Gastroesophageal sphincter (tissue), 4 donors: ENCODE results near the gene EXOC2. TPM values are rescaled to one million over a fixed set of nuclear protein-coding genes. Genes with fewer than 3 reads are reported as not detected.
A peak's percentile ranks its signal among the peaks of the same experiment; 100 is the strongest.

Experiments
- ATAC-seq: fragments of 150-250 bp; one replicate; pipeline ENCODE4 v1.9.1; 2016; ENCODE audit warnings: mild to moderate bottlenecking, moderate library complexity
- H3K27ac ChIP-seq, 4 donors: fragments of 200-600 bp; sonication (generic) in 3 of 4; 1 replicate in 3 of 4; 2 replicates in 1 of 4; pipeline ENCODE4 v1.5.1; 2016 to 2019
- H3K27me3 ChIP-seq: fragments of 200-600 bp; sonication (generic); one replicate; pipeline ENCODE4 v1.5.1; 2019
- H3K36me3 ChIP-seq, 2 donors: fragments of 200-600 bp; sonication (generic); one replicate each; pipeline ENCODE4 v1.5.1; 2019; ENCODE audit warnings: control low read depth in 1 of 2
- H3K4me1 ChIP-seq, 3 donors: fragments of 200-600 bp; sonication (generic); 1 replicate in 2 of 3; 2 replicates in 1 of 3; pipeline ENCODE4 v1.5.1; 2016 to 2019; ENCODE audit warnings: control low read depth in 2 of 3
- H3K4me3 ChIP-seq, 2 donors: fragments of 200-600 bp; sonication (generic); one replicate each; pipeline ENCODE4 v1.5.1; 2019; ENCODE audit warnings: mild to moderate bottlenecking in 1 of 2, moderate library complexity in 1 of 2
- H3K9me3 ChIP-seq, 3 donors: fragments of 200-600 bp; sonication (generic); one replicate each; pipeline ENCODE4 v1.5.1; 2017 to 2019; ENCODE audit warnings: control low read depth in 2 of 3
- CTCF ChIP-seq, 4 experiments: fragments of 200-600 bp in 2 of 4; fragments of 450-650 bp in 2 of 4; sonication (generic) in 1 of 4; IDR thresholded peaks; one replicate each; pipeline ENCODE4 v1.5.1; 2017 to 2019; ENCODE audit warnings: antibody characterized with exemption in 4 of 4, mild to moderate bottlenecking in 2 of 4, moderate library complexity in 2 of 4
- EP300 ChIP-seq: sonication (generic); formaldehyde crosslinking; IDR thresholded peaks from one replicate; pipeline ENCODE4 v1.6.1; 2017; ENCODE audit warnings: antibody characterized with exemption, mild to moderate bottlenecking
- POLR2A ChIP-seq, 2 donors: fragments of 450-650 bp; IDR thresholded peaks; one replicate each; pipeline ENCODE4 v1.6.1; 2017; ENCODE audit warnings: antibody characterized with exemption in 2 of 2, mild to moderate bottlenecking in 2 of 2, moderate library complexity in 1 of 2
- POLR2AphosphoS5 ChIP-seq: sonication (generic); formaldehyde crosslinking; IDR thresholded peaks from one replicate; pipeline ENCODE4 v1.6.1; 2017; ENCODE audit warnings: antibody characterized with exemption
- WGBS, 2 donors: methylation state at CpG; one replicate each; pipeline ENCODE4 v1.1.5; 2018; ENCODE audit warnings: low coverage in 1 of 2; 5-methylcytosine and 5-hydroxymethylcytosine counted together
- total RNA-seq, 4 donors: library from RNA; depleted of rRNA; stranded (reverse); fragments of >200 nt; gene quantifications; one replicate each; pipeline ENCODE4 v1.1.0, GENCODE V29; 2016

EXOC2 gene
- total RNA-seq, 4 donors from 2014 or later, result 17.8 to 39.2 (median 25.8) TPM

DNA sequence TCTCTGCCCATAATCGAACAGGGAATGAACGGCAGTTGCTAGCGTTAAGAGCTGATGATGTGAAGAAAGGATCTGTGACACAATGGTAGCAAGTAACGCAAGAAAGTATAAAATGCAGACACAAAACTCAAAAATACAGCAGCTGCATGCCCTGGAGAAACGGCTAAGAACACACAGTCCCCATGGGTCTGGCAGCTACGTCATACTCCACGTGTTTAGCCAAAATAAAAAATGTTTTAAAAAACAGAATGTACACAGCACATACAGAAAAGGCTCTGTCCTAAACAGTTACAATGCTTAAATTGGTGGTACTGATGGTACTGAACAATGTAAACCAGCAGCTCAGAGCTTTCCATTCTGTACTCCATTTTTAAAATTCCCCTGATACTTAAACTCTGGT is 70.5 kb downstream of the EXOC2 start:
- H3K27ac ChIP-seq, result peak overlapping the region; percentile 20 to 79 (median 68)
- H3K4me3 ChIP-seq, result no peak overlapping the region
- peaks cover 0 to 37% (median 0%) of the 10 kb centered on the region in 3 donors for H3K4me1 ChIP-seq
- TF ChIP-seq POLR2A (IDR thresholded peaks at IDR 0.05), result no peak
- no peak for TF ChIP-seq EP300
- TF ChIP-seq CTCF (IDR thresholded peaks at IDR 0.05), result no peak
- no peak for TF ChIP-seq POLR2AphosphoS5
- WGBS, 2 donors, result 50 to 75% methylated on average over 3 to 7 of the region's 7 CpGs
- peaks cover 0 to 29% of the 10 kb centered on the region in 2 donors for H3K36me3 ChIP-seq
- no peaks in the 10 kb centered on the region for H3K9me3 ChIP-seq
- H3K27me3 ChIP-seq, result no peaks in the 10 kb centered on the region
- ATAC-seq, result no peak

DNA sequence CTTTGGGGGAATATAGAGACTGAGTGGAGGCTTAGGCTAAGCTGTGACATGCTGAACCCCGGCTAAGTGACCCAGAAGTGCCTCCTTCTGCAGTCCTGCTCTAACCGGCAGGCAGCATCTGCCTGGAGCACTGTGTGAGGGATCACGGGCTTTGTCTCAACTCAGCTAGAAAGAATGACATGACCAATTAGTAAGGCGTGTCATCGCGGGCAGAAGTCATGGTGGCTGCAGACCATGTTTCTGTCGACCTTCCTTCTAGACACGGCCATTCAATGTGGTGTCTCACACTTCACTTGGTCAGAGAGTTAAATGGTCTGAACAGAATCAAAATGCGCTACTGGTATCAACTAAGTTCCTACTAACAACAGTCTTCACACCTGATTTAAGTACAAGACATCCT is 71.0 kb downstream of the EXOC2 start:
- Histone ChIP-seq H3K27ac (peak overlapping the region in 3 of 4 donors; percentile 56 to 79 (median 71)), H3K27me3 (no peaks in the 10 kb centered on the region), H3K4me3 (no peak overlapping the region), H3K4me1 (peaks cover 0 to 32% (median 0%) of the 10 kb centered on the region in 3 donors), H3K9me3 (no peaks in the 10 kb centered on the region), H3K36me3 (peaks cover 0 to 34% of the 10 kb centered on the region in 2 donors)
- ATAC-seq, result no peak
- 92 to 100% methylated on average over 3 to 9 of the region's 9 CpGs for WGBS, 2 donors
- no peak for TF ChIP-seq POLR2A (IDR thresholded peaks at IDR 0.05)
- no peak for TF ChIP-seq POLR2AphosphoS5
- TF ChIP-seq CTCF (IDR thresholded peaks at IDR 0.05), result no peak
- no peak for TF ChIP-seq EP300

GRCh38 chr6:620950-621349 is 72.0 kb downstream of the EXOC2 start:
- Histone ChIP-seq H3K36me3 (peaks cover 0 to 44% of the 10 kb centered on the region in 2 donors), H3K27me3 (no peaks in the 10 kb centered on the region), H3K4me1 (peaks cover 0 to 22% (median 0%) of the 10 kb centered on the region in 3 donors), H3K27ac (peak overlapping the region in 1 of 4 donors; percentile 79), H3K9me3 (no peaks in the 10 kb centered on the region), H3K4me3 (no peak overlapping the region)
- ATAC-seq, result no peak
- no peak for TF ChIP-seq POLR2AphosphoS5
- TF ChIP-seq POLR2A (IDR thresholded peaks at IDR 0.05), result no peak
- TF ChIP-seq CTCF (IDR thresholded peaks at IDR 0.05), result no peak
- TF ChIP-seq EP300, result no peak
- WGBS, 2 donors, result 92% methylated on average over 2 of the region's 4 CpGs; no CpG with 5 or more reads in 1 of the 2 donors

- no peaks in the 10 kb centered on the region for H3K9me3 ChIP-seq
- ATAC-seq, result no peak
- H3K4me1 ChIP-seq, result peaks cover 0 to 17% (median 0%) of the 10 kb centered on the region in 3 donors
- 91 to 97% methylated on average over 6 to 9 of the region's 11 CpGs for WGBS, 2 donors
- no peak for TF ChIP-seq POLR2AphosphoS5
- TF ChIP-seq EP300, result no peak
- no peak for TF ChIP-seq POLR2A (IDR thresholded peaks at IDR 0.05)
- no peak for TF ChIP-seq CTCF (IDR thresholded peaks at IDR 0.05)
- no peak overlapping the region for H3K4me3 ChIP-seq
- no peaks in the 10 kb centered on the region for H3K27me3 ChIP-seq
- H3K36me3 ChIP-seq, result peaks cover 0 to 52% of the 10 kb centered on the region in 2 donors
- no peak overlapping the region for H3K27ac ChIP-seq
These were observed 72.8 kb downstream of the EXOC2 start for GRCh38 chr6:620166-620565.

DNA sequence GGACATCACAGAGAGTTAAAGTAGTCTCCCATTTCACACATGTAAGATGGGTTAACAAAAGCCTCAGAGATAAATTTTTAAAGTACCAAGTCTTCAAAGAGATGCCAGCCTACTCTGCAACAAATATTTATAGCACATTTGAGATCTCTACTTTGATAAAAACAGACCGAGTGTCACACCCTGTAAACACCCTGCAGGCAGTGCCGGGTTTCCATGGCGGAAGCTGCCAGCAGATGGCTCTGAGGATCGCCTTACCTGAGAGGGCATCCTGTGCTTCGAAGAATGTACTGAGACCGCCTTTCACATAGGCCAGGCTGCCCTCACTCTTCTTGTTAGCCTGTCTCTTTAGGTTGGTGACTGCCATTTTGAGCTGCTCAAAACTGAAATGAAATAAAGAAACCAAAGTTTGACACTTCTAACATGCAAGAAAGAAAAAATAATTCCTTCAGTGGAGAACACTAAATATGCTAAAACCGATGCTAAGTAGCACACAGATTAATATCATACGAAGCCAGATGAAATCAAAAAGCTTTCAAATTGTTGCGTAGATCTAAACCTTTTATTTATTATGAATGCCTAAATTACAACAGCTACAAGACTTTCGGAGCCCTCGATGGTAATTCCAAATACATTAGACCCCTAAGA is 75.4 kb downstream of the EXOC2 start:
- no peaks in the 10 kb centered on the region for H3K9me3 ChIP-seq
- H3K36me3 ChIP-seq, result peaks cover 0 to 63% of the 10 kb centered on the region in 2 donors
- no peak overlapping the region for H3K27ac ChIP-seq
- 88 to 96% methylated on average over 6 to 11 of the region's 11 CpGs for WGBS, 2 donors
- no peak for ATAC-seq
- H3K27me3 ChIP-seq, result no peaks in the 10 kb centered on the region
- no peak overlapping the region for H3K4me3 ChIP-seq
- no peak for TF ChIP-seq POLR2AphosphoS5
- no peak for TF ChIP-seq CTCF (IDR thresholded peaks at IDR 0.05)
- no peak for TF ChIP-seq EP300
- H3K4me1 ChIP-seq, result peaks cover 0 to 11% (median 0%) of the 10 kb centered on the region in 3 donors
